Measurements from ENCODE around the gene RTKN2.

Gene RTKN2

GRCh38 chr10:62166331-62167131 lies 102.1 kb downstream of the RTKN2 start:
- DNase-seq = no peak

GRCh38 chr10:62165803-62166202 lies 102.8 kb downstream of the RTKN2 start:
- no peak for DNase-seq

GRCh38 chr10:62163024-62163423 lies 105.6 kb downstream of the RTKN2 start:
- DNase-seq = no peak

GRCh38 chr10:62162261-62162981 lies 106.2 kb downstream of the RTKN2 start:
- DNase-seq = no peak

- no peak for DNase-seq
Measured at GRCh38 chr10:62159351-62159750, 109.3 kb downstream of the RTKN2 start.

GRCh38 chr10:62157601-62158000 lies 111.0 kb downstream of the RTKN2 start:
- DNase-seq = no peak

GRCh38 chr10:62155054-62155680 lies 113.5 kb downstream of the RTKN2 start:
- no peak for DNase-seq

GRCh38 chr10:62154231-62154630 lies 114.4 kb downstream of the RTKN2 start:
- DNase-seq = no peak

GRCh38 chr10:62153191-62153590 lies 115.5 kb downstream of the RTKN2 start:
- no peak for DNase-seq

GRCh38 chr10:62149621-62150020 lies 119.0 kb downstream of the RTKN2 start:
- no peak for DNase-seq

GRCh38 chr10:62148155-62148554 lies 120.5 kb downstream of the RTKN2 start:
- DNase-seq = no peak

- no peak for DNase-seq
Measured at GRCh38 chr10:62147425-62147824, 121.2 kb downstream of the RTKN2 start.

- DNase-seq = no peak
Measured at GRCh38 chr10:62136931-62137330, 131.7 kb downstream of the RTKN2 start.

- DNase-seq = no peak
Measured at GRCh38 chr10:62133618-62134017, 135.0 kb downstream of the RTKN2 start.
